ENCODE data around the gene KNSTRN.

Gene KNSTRN

GRCh38 chr15:40366457-40367370, 15.8 kb upstream of the KNSTRN start:
- no peak for DNase-seq

GRCh38 chr15:40367371-40367685, 15.2 kb upstream of the KNSTRN start:
- DNase-seq, result no peak

- DNase-seq, result peak; percentile 47 to 80 (median 66)
These were observed 14.6 kb upstream of the KNSTRN start for GRCh38 chr15:40367686-40368611.

- no peak for DNase-seq
These were observed 13.6 kb upstream of the KNSTRN start for GRCh38 chr15:40368719-40369473.

GRCh38 chr15:40369474-40369869, 13.0 kb upstream of the KNSTRN start:
- DNase-seq, result no peak

- no peak for DNase-seq
These were observed 12.6 kb upstream of the KNSTRN start for GRCh38 chr15:40369971-40370370.

- no peak for DNase-seq
These were observed 9.5 kb upstream of the KNSTRN start for GRCh38 chr15:40372981-40373380.

GRCh38 chr15:40377606-40378005, 4.9 kb upstream of the KNSTRN start:
- no peak for DNase-seq

- no peak for DNase-seq
These were observed 3.1 kb upstream of the KNSTRN start for GRCh38 chr15:40379374-40379773.

GRCh38 chr15:40379853-40380252, 2.7 kb upstream of the KNSTRN start:
- DNase-seq, result no peak

GRCh38 chr15:40380636-40381035, 1.9 kb upstream of the KNSTRN start:
- DNase-seq, result no peak

GRCh38 chr15:40381818-40382529, 547 bp upstream of the KNSTRN start:
- DNase-seq, result no peak

- no peak for DNase-seq
These were observed 4.0 kb downstream of the KNSTRN start for GRCh38 chr15:40386480-40386879.

GRCh38 chr15:40388941-40389823, 6.7 kb downstream of the KNSTRN start:
- DNase-seq, result no peak

- DNase-seq, result no peak
These were observed 7.5 kb downstream of the KNSTRN start for GRCh38 chr15:40389824-40390595.

- no peak for DNase-seq
These were observed 10.7 kb downstream of the KNSTRN start for GRCh38 chr15:40392986-40393948.

- DNase-seq, result no peak
These were observed 15.3 kb downstream of the KNSTRN start for GRCh38 chr15:40397688-40398412.

GRCh38 chr15:40398413-40398873, 15.9 kb downstream of the KNSTRN start:
- DNase-seq, result no peak
